HUES48 (cell line): ENCODE results near the gene B4GALNT1.

ENCODE experiments used
- H3K27ac ChIP-seq: one replicate; pipeline ENCODE4 v1.7.0; 2013; ENCODE audit warnings: low read depth, low read length, inconsistent platforms
- H3K27me3 ChIP-seq: 2 replicates; pipeline ENCODE4 v1.6.1; 2013; ENCODE audit warnings: mild to moderate bottlenecking, low read length; ENCODE audit not compliant: control insufficient read depth, insufficient read depth
- H3K36me3 ChIP-seq: 2 replicates; pipeline ENCODE4 v1.6.1; 2013; ENCODE audit warnings: low read length; ENCODE audit not compliant: control insufficient read depth, insufficient read depth
- H3K4me1 ChIP-seq: 2 replicates; pipeline ENCODE4 v1.6.1; 2013; ENCODE audit warnings: mild to moderate bottlenecking, low read length; ENCODE audit not compliant: control insufficient read depth, insufficient read depth
- H3K4me3 ChIP-seq: 2 replicates; pipeline ENCODE4 v1.5.1; 2013; ENCODE audit warnings: mild to moderate bottlenecking, low read depth, low read length
- H3K9ac ChIP-seq: 2 replicates; pipeline ENCODE4 v1.6.1; 2013; ENCODE audit warnings: mild to moderate bottlenecking, low read depth, low read length, moderate library complexity
- H3K9me3 ChIP-seq: 2 replicates; pipeline ENCODE4 v1.6.1; 2013; ENCODE audit warnings: low read length; ENCODE audit not compliant: control insufficient read depth, insufficient read depth

Gene B4GALNT1

DNA sequence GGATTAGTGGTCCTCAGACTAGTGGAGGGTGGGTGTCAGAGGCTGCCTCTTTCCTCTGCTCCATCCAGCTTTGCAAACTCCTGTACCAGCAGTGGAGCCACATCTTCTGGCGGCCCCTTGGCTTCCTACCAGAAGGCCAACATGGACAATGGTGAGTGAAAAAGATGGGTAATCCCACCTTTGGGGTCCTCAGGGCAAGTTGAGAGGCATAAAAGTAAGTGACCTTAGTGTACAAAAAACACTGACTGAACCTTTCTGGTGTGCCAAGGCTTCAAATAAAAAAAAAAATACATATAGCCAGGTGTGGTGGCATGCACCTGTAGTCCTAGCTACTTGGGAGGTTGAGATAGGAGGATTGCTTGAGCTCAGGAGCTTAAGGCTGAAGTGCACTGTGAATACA lies 51.2 kb downstream of the B4GALNT1 start:
- H3K4me3 ChIP-seq: no peak overlapping the region
- H3K9me3 ChIP-seq: no peaks in the 10 kb centered on the region
- peaks cover 69% of the 10 kb centered on the region for H3K36me3 ChIP-seq
- H3K9ac ChIP-seq: no peak overlapping the region
- no peaks in the 10 kb centered on the region for H3K4me1 ChIP-seq
- no peaks in the 10 kb centered on the region for H3K27me3 ChIP-seq
- H3K27ac ChIP-seq: no peak overlapping the region

DNA sequence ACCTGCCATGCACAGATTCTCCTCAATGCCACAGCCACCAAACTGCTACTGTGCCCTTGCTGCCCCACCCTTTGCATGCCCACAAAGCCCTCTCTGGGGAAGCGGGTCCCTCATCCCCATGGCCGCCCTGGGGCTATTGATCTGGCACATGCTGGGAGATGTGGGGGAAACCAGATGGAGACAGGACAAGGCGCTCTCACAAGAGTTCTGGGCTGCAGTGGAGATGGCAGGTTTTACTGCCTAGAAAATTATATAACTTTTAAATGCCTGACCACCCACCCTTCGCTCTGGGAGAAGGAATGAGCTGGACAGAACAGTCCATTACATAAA lies 52.6 kb downstream of the B4GALNT1 start:
- Histone ChIP-seq H3K4me3 (no peak overlapping the region), H3K27ac (no peak overlapping the region), H3K4me1 (no peaks in the 10 kb centered on the region), H3K9ac (no peak overlapping the region), H3K36me3 (peaks cover 83% of the 10 kb centered on the region), H3K9me3 (no peaks in the 10 kb centered on the region), H3K27me3 (no peaks in the 10 kb centered on the region)

DNA sequence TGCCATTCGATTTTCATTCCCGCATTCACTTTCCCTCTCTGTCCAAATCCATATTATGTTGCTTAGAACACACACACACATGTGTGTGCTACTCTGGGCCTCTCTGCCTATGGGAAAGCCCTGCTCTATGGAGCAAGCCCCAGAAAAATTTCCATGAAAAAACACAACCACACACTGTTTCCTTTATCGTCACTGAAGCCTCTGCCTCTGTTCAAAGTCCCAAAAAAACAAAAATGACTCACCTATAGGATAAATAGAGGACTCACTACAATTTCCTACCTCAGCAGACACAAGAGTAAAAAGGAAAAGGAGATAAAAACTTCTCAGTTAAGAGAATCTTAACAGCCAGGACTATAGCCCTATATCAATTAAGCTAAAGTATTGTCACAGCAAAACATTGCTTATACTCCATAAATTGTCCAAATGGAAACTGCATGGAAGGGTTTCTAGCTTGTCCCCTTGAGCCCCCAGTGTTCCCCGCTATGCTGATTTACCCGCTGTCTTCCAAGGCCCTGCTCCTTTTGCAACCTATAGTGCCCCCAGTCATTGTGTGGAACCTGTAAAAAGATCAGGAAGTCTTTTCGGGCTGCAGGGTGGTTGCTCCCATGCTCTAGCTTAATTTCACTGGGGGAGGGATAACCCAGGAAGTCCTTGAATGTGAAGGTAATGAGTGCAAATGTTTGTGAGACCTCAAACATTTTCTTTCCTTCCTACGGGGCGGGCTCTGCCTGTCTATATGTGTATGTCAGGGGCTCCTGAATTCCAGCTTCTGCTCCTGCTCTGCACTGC lies 53.1 kb downstream of the B4GALNT1 start:
- no peak overlapping the region for H3K4me3 ChIP-seq
- no peaks in the 10 kb centered on the region for H3K4me1 ChIP-seq
- no peak overlapping the region for H3K9ac ChIP-seq
- no peaks in the 10 kb centered on the region for H3K9me3 ChIP-seq
- H3K27me3 ChIP-seq: no peaks in the 10 kb centered on the region
- no peak overlapping the region for H3K27ac ChIP-seq
- H3K36me3 ChIP-seq: peaks cover 87% of the 10 kb centered on the region

DNA sequence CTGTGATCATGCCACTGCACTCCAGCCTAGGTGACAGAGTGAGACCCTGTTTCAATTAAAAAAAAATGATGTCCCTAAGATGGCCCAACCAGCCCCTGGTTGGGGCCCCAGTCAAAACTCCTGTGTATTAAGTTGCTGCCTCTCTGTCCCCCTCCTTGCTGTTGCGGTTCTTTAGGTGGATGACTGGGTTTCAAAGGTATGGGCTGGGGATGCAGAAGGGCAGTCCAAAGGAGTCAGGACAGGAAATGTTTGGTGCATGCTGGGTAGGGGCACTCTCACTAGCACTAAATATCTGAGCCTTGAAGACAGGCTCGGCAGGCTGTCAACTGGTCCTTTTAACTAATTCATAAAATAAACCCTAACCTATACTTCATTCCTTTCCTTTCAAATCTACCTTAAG lies 54.0 kb downstream of the B4GALNT1 start:
- no peak overlapping the region for H3K27ac ChIP-seq
- H3K9ac ChIP-seq: no peak overlapping the region
- H3K9me3 ChIP-seq: no peaks in the 10 kb centered on the region
- no peaks in the 10 kb centered on the region for H3K4me1 ChIP-seq
- H3K36me3 ChIP-seq: peaks cover 83% of the 10 kb centered on the region
- no peak overlapping the region for H3K4me3 ChIP-seq
- no peaks in the 10 kb centered on the region for H3K27me3 ChIP-seq

DNA sequence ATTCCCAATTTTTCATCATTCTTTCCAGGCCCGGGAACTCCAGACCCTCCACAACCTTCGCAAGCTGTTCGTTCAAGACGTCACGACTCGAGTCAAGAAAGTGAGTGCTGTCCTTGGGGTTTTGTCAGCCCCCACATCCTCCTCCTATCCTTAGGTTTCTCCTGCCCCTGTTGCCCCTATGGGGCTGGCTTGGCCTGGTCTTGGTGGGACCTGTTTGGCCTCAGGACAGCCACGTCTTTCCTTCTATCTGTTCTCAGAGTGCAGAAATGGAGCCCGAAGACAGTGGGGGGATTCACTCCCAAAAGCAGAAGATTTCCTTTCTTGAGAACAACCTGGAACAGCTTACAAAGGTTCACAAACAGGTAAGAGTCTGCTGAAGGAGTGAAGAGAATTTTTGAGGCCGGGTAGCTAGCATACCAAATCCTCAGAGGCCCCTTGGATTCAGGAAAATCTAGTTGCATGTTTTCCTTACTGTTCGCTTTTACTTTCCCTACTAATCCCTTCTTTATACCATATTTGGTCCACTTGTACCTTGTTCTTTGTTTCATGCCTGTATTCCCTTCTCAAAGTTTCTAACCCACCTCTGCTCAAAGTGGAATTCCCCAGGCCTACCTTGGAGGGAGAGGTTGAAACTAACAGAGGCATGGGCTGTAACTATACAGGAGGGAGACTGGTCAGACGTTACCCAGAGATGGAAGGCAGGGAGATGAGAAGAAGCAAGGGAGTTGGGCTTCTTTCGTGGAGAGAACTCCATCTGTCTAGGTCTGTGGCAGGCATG lies 54.8 kb downstream of the B4GALNT1 start:
- Histone ChIP-seq H3K4me1 (no peaks in the 10 kb centered on the region), H3K27ac (no peak overlapping the region), H3K4me3 (no peak overlapping the region), H3K9me3 (no peaks in the 10 kb centered on the region), H3K9ac (no peak overlapping the region), H3K36me3 (peaks cover 84% of the 10 kb centered on the region), H3K27me3 (no peaks in the 10 kb centered on the region)

DNA sequence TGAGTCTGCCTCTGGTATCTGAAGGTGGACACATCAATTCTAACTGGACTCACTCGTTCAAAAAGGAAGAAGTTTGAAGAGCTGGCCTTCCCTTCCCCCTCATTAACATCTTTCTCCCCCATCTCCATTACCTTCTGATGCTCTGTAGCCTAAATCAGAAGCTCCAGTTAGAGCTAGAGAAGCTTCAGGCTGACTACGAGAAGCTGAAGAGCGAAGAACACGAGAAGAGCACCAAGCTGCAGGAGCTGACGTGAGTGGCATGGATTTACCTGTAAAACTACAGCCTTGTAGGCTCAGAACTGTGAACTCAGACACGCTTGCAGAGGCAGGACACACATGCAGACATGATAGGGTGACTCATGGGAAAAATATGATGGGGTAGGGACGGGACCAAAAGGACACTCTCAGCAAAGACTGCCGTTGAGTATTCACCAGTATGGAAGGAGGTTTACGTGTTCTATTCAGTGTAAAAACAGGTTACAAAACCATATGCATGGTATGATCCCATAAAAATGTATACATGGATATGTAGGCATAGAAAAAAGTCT lies 56.3 kb downstream of the B4GALNT1 start:
- Histone ChIP-seq H3K4me3 (no peak overlapping the region), H3K9ac (no peak overlapping the region), H3K27me3 (no peaks in the 10 kb centered on the region), H3K27ac (no peak overlapping the region), H3K4me1 (no peaks in the 10 kb centered on the region), H3K36me3 (peaks cover 88% of the 10 kb centered on the region), H3K9me3 (no peaks in the 10 kb centered on the region)
